HG02678 (cell line): ENCODE results near the gene TRIM56.
"Not testable (repeated sequence)": the region's sequence is repeated elsewhere in the genome, so short reads cannot be mapped to it uniquely, and the experiment has no call there.

Source experiments
- ATAC-seq: cut with Tn5 transposase; IDR thresholded peaks from one replicate; pipeline ENCODE4 v1.9.1; 2021; ENCODE audit warnings: mild to moderate bottlenecking, moderate library complexity; ENCODE audit not compliant: unreplicated experiment

Gene TRIM56

GRCh38 chr7:101085162-101085964 is at the start of gene TRIM56:
Gene TRIM56, plus strand, starts transcription at chr7:101085481. Its CDS starts 1,832 bp downstream, at chr7:101087313.
- peak; percentile 89 for ATAC-seq

GRCh38 chr7:101035941-101036340 is 49.3 kb upstream of the TRIM56 start:
- ATAC-seq, result no peak

- ATAC-seq, result not testable (repeated sequence)
Observed at GRCh38 chr7:101041283-101041682, 44.0 kb upstream of the TRIM56 start.

GRCh38 chr7:101058355-101058754 is 26.9 kb upstream of the TRIM56 start:
- no peak for ATAC-seq

- no peak for ATAC-seq
Observed at GRCh38 chr7:101059620-101059942, 25.7 kb upstream of the TRIM56 start.

- ATAC-seq, result no peak
Observed at GRCh38 chr7:101060992-101061391, 24.3 kb upstream of the TRIM56 start.

- ATAC-seq, result not testable (repeated sequence)
Observed at GRCh38 chr7:101064176-101064550, 21.1 kb upstream of the TRIM56 start.

- ATAC-seq, result not testable (repeated sequence)
Observed at GRCh38 chr7:101065162-101065561, 20.1 kb upstream of the TRIM56 start.

- ATAC-seq, result no peak
Observed at GRCh38 chr7:101066141-101066832, 19.0 kb upstream of the TRIM56 start.

GRCh38 chr7:101066833-101067177 is 18.5 kb upstream of the TRIM56 start:
- ATAC-seq, result no peak

GRCh38 chr7:101068401-101068800 is 16.9 kb upstream of the TRIM56 start:
- no peak for ATAC-seq

- ATAC-seq, result not testable (repeated sequence)
Observed at GRCh38 chr7:101071362-101072104, 13.7 kb upstream of the TRIM56 start.

GRCh38 chr7:101075646-101076045 is 9.6 kb upstream of the TRIM56 start:
- ATAC-seq, result no peak

GRCh38 chr7:101076183-101076582 is 9.1 kb upstream of the TRIM56 start:
- not testable (repeated sequence) for ATAC-seq

- ATAC-seq, result peak; percentile 80
Observed at GRCh38 chr7:101077303-101078086, 7.8 kb upstream of the TRIM56 start.

GRCh38 chr7:101081432-101081831 is 3.8 kb upstream of the TRIM56 start:
- ATAC-seq, result no peak

- ATAC-seq, result no peak
Observed at GRCh38 chr7:101084865-101085161, 468 bp upstream of the TRIM56 start.

- ATAC-seq, result no peak
Observed at GRCh38 chr7:101087334-101088068, 2.2 kb downstream of the TRIM56 start.

- no peak for ATAC-seq
Observed at GRCh38 chr7:101088069-101088425, 2.8 kb downstream of the TRIM56 start.

- no peak for ATAC-seq
Observed at GRCh38 chr7:101088858-101089529, 3.7 kb downstream of the TRIM56 start.
